ENCODE results near the gene FAM228B.

FAM228B gene

GRCh38 chr2:24159708-24160107 lies 36.4 kb downstream of the FAM228B start:
- Histone ChIP-seq H3K36me3 (ENCODE audit: insufficient read depth, insufficient read length, low read length) (no peaks in the 10 kb centered on the region), H3K27me3 (ENCODE audit: insufficient read depth, insufficient read length) (no peaks in the 10 kb centered on the region), H3K4me1 (ENCODE audit: insufficient read depth, insufficient read length) (no peaks in the 10 kb centered on the region), H3K9ac (ENCODE audit: insufficient read length, low read depth) (no peak overlapping the region), H3K9me3 (ENCODE audit: insufficient read depth, low read length) (peaks cover 9% of the 10 kb centered on the region), H3K4me3 (ENCODE audit: insufficient read length, low read depth) (no peak overlapping the region)
- DNase-seq (ENCODE audit: low read depth, low spot score), result no peak
- TF ChIP-seq YY1 (IDR thresholded peaks at IDR 0.05; ENCODE audit: insufficient read depth, insufficient read length) (no peak), ZNF274 (IDR thresholded peaks at IDR 0.05; ENCODE audit: low read depth, low read length) (no peak), SUZ12 (IDR thresholded peaks at IDR 0.05; ENCODE audit: extremely low read depth, insufficient read depth, insufficient read length) (no peak)

DNA sequence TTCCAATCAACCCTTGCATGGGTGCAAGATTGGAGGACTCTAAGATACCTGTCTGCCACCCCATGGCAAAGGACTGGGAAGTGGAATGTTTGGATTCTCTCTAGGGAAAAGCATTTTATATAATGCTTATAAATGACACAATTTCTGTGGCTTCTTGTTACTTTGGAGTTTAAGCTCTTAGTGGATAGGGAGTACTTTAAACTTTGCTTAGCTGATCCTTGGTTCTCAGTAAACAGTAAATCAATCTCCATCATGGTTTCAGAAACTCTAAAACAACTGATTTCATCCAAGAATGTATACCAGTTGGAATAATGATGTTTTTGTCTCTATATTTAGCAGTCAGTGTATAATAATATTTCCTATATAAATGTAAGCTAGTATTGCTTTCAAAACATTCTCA lies 37.5 kb downstream of the FAM228B start:
- Histone ChIP-seq H3K9me3 (ENCODE audit: insufficient read depth, low read length) (peaks cover 9% of the 10 kb centered on the region), H3K4me3 (ENCODE audit: insufficient read length, low read depth) (no peak overlapping the region), H3K27me3 (ENCODE audit: insufficient read depth, insufficient read length) (no peaks in the 10 kb centered on the region), H3K36me3 (ENCODE audit: insufficient read depth, insufficient read length, low read length) (no peaks in the 10 kb centered on the region), H3K9ac (ENCODE audit: insufficient read length, low read depth) (no peak overlapping the region), H3K4me1 (ENCODE audit: insufficient read depth, insufficient read length) (no peaks in the 10 kb centered on the region)
- TF ChIP-seq SUZ12 (IDR thresholded peaks at IDR 0.05; ENCODE audit: extremely low read depth, insufficient read depth, insufficient read length) (no peak), YY1 (IDR thresholded peaks at IDR 0.05; ENCODE audit: insufficient read depth, insufficient read length) (no peak), ZNF274 (IDR thresholded peaks at IDR 0.05; ENCODE audit: low read depth, low read length) (no peak)
- no peak for DNase-seq (ENCODE audit: low read depth, low spot score)

- Histone ChIP-seq H3K4me3 (ENCODE audit: insufficient read length, low read depth) (no peak overlapping the region), H3K27me3 (ENCODE audit: insufficient read depth, insufficient read length) (no peaks in the 10 kb centered on the region), H3K9ac (ENCODE audit: insufficient read length, low read depth) (no peak overlapping the region), H3K9me3 (ENCODE audit: insufficient read depth, low read length) (peaks cover 9% of the 10 kb centered on the region), H3K36me3 (ENCODE audit: insufficient read depth, insufficient read length, low read length) (no peaks in the 10 kb centered on the region), H3K4me1 (ENCODE audit: insufficient read depth, insufficient read length) (no peaks in the 10 kb centered on the region)
- no peak for DNase-seq (ENCODE audit: low read depth, low spot score)
- TF ChIP-seq SUZ12 (IDR thresholded peaks at IDR 0.05; ENCODE audit: extremely low read depth, insufficient read depth, insufficient read length), result no peak
- no peak for TF ChIP-seq YY1 (IDR thresholded peaks at IDR 0.05; ENCODE audit: insufficient read depth, insufficient read length)
- no peak for TF ChIP-seq ZNF274 (IDR thresholded peaks at IDR 0.05; ENCODE audit: low read depth, low read length)
Measured at GRCh38 chr2:24162494-24162893, 39.2 kb downstream of the FAM228B start.

DNA sequence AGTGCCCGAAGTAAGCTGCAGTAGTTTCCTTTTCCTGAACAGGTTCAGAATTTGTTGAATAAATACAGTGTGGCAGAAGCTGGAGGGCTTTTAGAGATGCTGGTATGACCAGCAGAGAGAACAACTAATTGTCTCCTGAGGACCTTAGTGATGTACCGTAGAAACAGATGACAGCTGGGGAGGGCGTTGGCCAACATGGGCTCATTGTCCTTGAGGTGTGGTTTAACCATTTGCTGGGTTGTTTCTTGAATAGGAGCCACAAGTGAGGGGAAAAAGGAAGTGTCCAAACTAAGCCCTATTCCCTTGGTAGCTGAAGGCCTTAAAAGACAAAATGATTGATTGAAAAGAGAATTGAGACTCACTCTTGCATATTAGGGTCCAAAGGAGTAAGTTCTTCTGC lies 39.9 kb downstream of the FAM228B start:
- TF ChIP-seq YY1 (IDR thresholded peaks at IDR 0.05; ENCODE audit: insufficient read depth, insufficient read length) (no peak), ZNF274 (IDR thresholded peaks at IDR 0.05; ENCODE audit: low read depth, low read length) (no peak), SUZ12 (IDR thresholded peaks at IDR 0.05; ENCODE audit: extremely low read depth, insufficient read depth, insufficient read length) (no peak)
- Histone ChIP-seq H3K4me1 (ENCODE audit: insufficient read depth, insufficient read length) (no peaks in the 10 kb centered on the region), H3K4me3 (ENCODE audit: insufficient read length, low read depth) (no peak overlapping the region), H3K9me3 (ENCODE audit: insufficient read depth, low read length) (peaks cover 9% of the 10 kb centered on the region), H3K27me3 (ENCODE audit: insufficient read depth, insufficient read length) (no peaks in the 10 kb centered on the region), H3K9ac (ENCODE audit: insufficient read length, low read depth) (no peak overlapping the region), H3K36me3 (ENCODE audit: insufficient read depth, insufficient read length, low read length) (no peaks in the 10 kb centered on the region)
- DNase-seq (ENCODE audit: low read depth, low spot score), result no peak

GRCh38 chr2:24163601-24164000 lies 40.3 kb downstream of the FAM228B start:
- H3K4me1 ChIP-seq (ENCODE audit: insufficient read depth, insufficient read length), result no peaks in the 10 kb centered on the region
- H3K9ac ChIP-seq (ENCODE audit: insufficient read length, low read depth), result no peak overlapping the region
- TF ChIP-seq SUZ12 (IDR thresholded peaks at IDR 0.05; ENCODE audit: extremely low read depth, insufficient read depth, insufficient read length) (no peak), YY1 (IDR thresholded peaks at IDR 0.05; ENCODE audit: insufficient read depth, insufficient read length) (no peak), ZNF274 (IDR thresholded peaks at IDR 0.05; ENCODE audit: low read depth, low read length) (no peak)
- DNase-seq (ENCODE audit: low read depth, low spot score), result no peak
- H3K9me3 ChIP-seq (ENCODE audit: insufficient read depth, low read length), result peaks cover 9% of the 10 kb centered on the region
- H3K4me3 ChIP-seq (ENCODE audit: insufficient read length, low read depth), result no peak overlapping the region
- no peaks in the 10 kb centered on the region for H3K27me3 ChIP-seq (ENCODE audit: insufficient read depth, insufficient read length)
- H3K36me3 ChIP-seq (ENCODE audit: insufficient read depth, insufficient read length, low read length), result no peaks in the 10 kb centered on the region

GRCh38 chr2:24164416-24164973 lies 41.2 kb downstream of the FAM228B start:
- Histone ChIP-seq H3K9ac (ENCODE audit: insufficient read length, low read depth) (no peak overlapping the region), H3K4me1 (ENCODE audit: insufficient read depth, insufficient read length) (no peaks in the 10 kb centered on the region), H3K36me3 (ENCODE audit: insufficient read depth, insufficient read length, low read length) (no peaks in the 10 kb centered on the region), H3K4me3 (ENCODE audit: insufficient read length, low read depth) (no peak overlapping the region), H3K9me3 (ENCODE audit: insufficient read depth, low read length) (peaks cover 9% of the 10 kb centered on the region), H3K27me3 (ENCODE audit: insufficient read depth, insufficient read length) (no peaks in the 10 kb centered on the region)
- TF ChIP-seq YY1 (IDR thresholded peaks at IDR 0.05; ENCODE audit: insufficient read depth, insufficient read length) (no peak), ZNF274 (IDR thresholded peaks at IDR 0.05; ENCODE audit: low read depth, low read length) (no peak), SUZ12 (IDR thresholded peaks at IDR 0.05; ENCODE audit: extremely low read depth, insufficient read depth, insufficient read length) (no peak)
- no peak for DNase-seq (ENCODE audit: low read depth, low spot score)

GRCh38 chr2:24169023-24169422 lies 45.8 kb downstream of the FAM228B start:
- DNase-seq (ENCODE audit: low read depth, low spot score), result no peak
- H3K36me3 ChIP-seq (ENCODE audit: insufficient read depth, insufficient read length, low read length), result no peaks in the 10 kb centered on the region
- H3K9me3 ChIP-seq (ENCODE audit: insufficient read depth, low read length), result no peaks in the 10 kb centered on the region
- no peaks in the 10 kb centered on the region for H3K4me1 ChIP-seq (ENCODE audit: insufficient read depth, insufficient read length)
- H3K4me3 ChIP-seq (ENCODE audit: insufficient read length, low read depth), result no peak overlapping the region
- TF ChIP-seq SUZ12 (IDR thresholded peaks at IDR 0.05; ENCODE audit: extremely low read depth, insufficient read depth, insufficient read length) (no peak), YY1 (IDR thresholded peaks at IDR 0.05; ENCODE audit: insufficient read depth, insufficient read length) (no peak), ZNF274 (IDR thresholded peaks at IDR 0.05; ENCODE audit: low read depth, low read length) (no peak)
- no peak overlapping the region for H3K9ac ChIP-seq (ENCODE audit: insufficient read length, low read depth)
- no peaks in the 10 kb centered on the region for H3K27me3 ChIP-seq (ENCODE audit: insufficient read depth, insufficient read length)

All from NT2/D1 (cell line).